Neuronal stem cell (in vitro differentiated cells): Measurements from ENCODE around the gene EPB41L4B.

ENCODE experiments used
- DNase-seq: peaks from one replicate; pipeline ENCODE4 v3.0.0-alpha.2; 2013; ENCODE audit warnings: low spot score
- H2AFZ ChIP-seq: one replicate; pipeline ENCODE4 v1.6.1; 2013; ENCODE audit warnings: mild to moderate bottlenecking, low read length, inconsistent platforms
- H2AK5ac ChIP-seq: 2 replicates; pipeline ENCODE4 v1.6.1; 2013; ENCODE audit warnings: low read depth, mild to moderate bottlenecking, inconsistent platforms, low read length, moderate library complexity, mixed read lengths
- H2BK120ac ChIP-seq: 2 replicates; pipeline ENCODE4 v1.6.1; 2013; ENCODE audit warnings: low read depth, mild to moderate bottlenecking, inconsistent platforms, low read length, moderate library complexity, mixed read lengths
- H2BK12ac ChIP-seq: one replicate; pipeline ENCODE4 v1.6.1; 2013; ENCODE audit warnings: low read length, inconsistent platforms
- H2BK15ac ChIP-seq: 2 replicates; pipeline ENCODE4 v1.6.1; 2013; ENCODE audit warnings: mild to moderate bottlenecking, low read length, inconsistent platforms, mixed read lengths
- H2BK5ac ChIP-seq: one replicate; pipeline ENCODE4 v1.6.1; 2013; ENCODE audit warnings: inconsistent platforms, mild to moderate bottlenecking, low read length, moderate library complexity
- H3K14ac ChIP-seq: one replicate; pipeline ENCODE4 v1.6.1; 2013; ENCODE audit warnings: low read length, inconsistent platforms
- H3K18ac ChIP-seq: 2 replicates; pipeline ENCODE4 v1.6.1; 2013; ENCODE audit warnings: low read length, inconsistent platforms
- H3K23ac ChIP-seq: 2 replicates; pipeline ENCODE4 v1.6.1; 2013; ENCODE audit warnings: low read depth, mild to moderate bottlenecking, mixed read lengths, low read length, inconsistent platforms; ENCODE audit not compliant: poor library complexity
- H3K27ac ChIP-seq: replicated peaks from 3 replicates; pipeline ENCODE4 v1.5.1; 2013; ENCODE audit warnings: low read length, inconsistent platforms
- H3K27me3 ChIP-seq, 3 experiments: 2 replicates each; pipeline ENCODE4 v1.6.1; 2013; ENCODE audit warnings: low read length in 3 of 3, mild to moderate bottlenecking in 2 of 3, inconsistent platforms in 1 of 3, low read depth in 1 of 3, mixed read lengths in 1 of 3, moderate library complexity in 1 of 3; ENCODE audit not compliant: control insufficient read depth in 3 of 3, insufficient read depth in 3 of 3
- H3K36me3 ChIP-seq, 2 donors: replicated peaks in 1 of 2; 2 replicates each; pipeline ENCODE4 v1.6.1; 2013; ENCODE audit warnings: low read length in 2 of 2; ENCODE audit not compliant: control insufficient read depth in 2 of 2, insufficient read depth in 2 of 2
- H3K4ac ChIP-seq: 2 replicates; pipeline ENCODE4 v1.6.1; 2013; ENCODE audit warnings: inconsistent platforms, mild to moderate bottlenecking, low read length, moderate library complexity
- H3K4me1 ChIP-seq, 2 donors: 1 replicate in 1 of 2; 2 replicates in 1 of 2; pipeline ENCODE4 v1.6.1; 2013; ENCODE audit warnings: low read length in 2 of 2, low read depth in 1 of 2; ENCODE audit not compliant: control insufficient read depth in 2 of 2, insufficient read depth in 1 of 2
- H3K4me2 ChIP-seq: one replicate; pipeline ENCODE4 v1.6.1; 2013; ENCODE audit warnings: mild to moderate bottlenecking, low read length, inconsistent platforms; ENCODE audit not compliant: insufficient read depth, poor library complexity, severe bottlenecking
- H3K4me3 ChIP-seq, 2 donors: 2 replicates each; pipeline ENCODE4 v1.5.1; 2013; ENCODE audit warnings: low read length in 2 of 2, mild to moderate bottlenecking in 2 of 2, inconsistent platforms in 1 of 2, moderate library complexity in 1 of 2
- H3K79me1 ChIP-seq: one replicate; pipeline ENCODE4 v1.6.1; 2013; ENCODE audit warnings: low read depth, mild to moderate bottlenecking, inconsistent platforms, low read length, moderate library complexity
- H3K9ac ChIP-seq: one replicate; pipeline ENCODE4 v1.6.1; 2013; ENCODE audit warnings: mild to moderate bottlenecking, low read depth, low read length, inconsistent platforms; ENCODE audit not compliant: poor library complexity
- H3K9me3 ChIP-seq, 2 donors: replicated peaks in 1 of 2; 2 replicates each; pipeline versions ENCODE3 to v1.6.1; 2013; ENCODE audit warnings: low read length in 2 of 2, mild to moderate bottlenecking in 2 of 2, inconsistent platforms in 1 of 2, low read depth in 1 of 2, mixed read lengths in 1 of 2, moderate library complexity in 1 of 2; ENCODE audit not compliant: control insufficient read depth in 2 of 2, insufficient read depth in 1 of 2
- H4K8ac ChIP-seq: one replicate; pipeline ENCODE4 v1.6.1; 2013; ENCODE audit warnings: low read depth, mild to moderate bottlenecking, inconsistent platforms, low read length, moderate library complexity
- H4K91ac ChIP-seq: one replicate; pipeline ENCODE4 v1.6.1; 2013; ENCODE audit warnings: low read length, low read depth, mild to moderate bottlenecking, inconsistent platforms; ENCODE audit not compliant: poor library complexity
- WGBS, 2 donors: extraction: QIAGEN DNeasy Blood & Tissue Kit; methylation state at CpG; one replicate each; pipeline ENCODE4 v1.1.7; 2013; ENCODE audit warnings: missing lambda C conversion rate in 2 of 2, mixed read lengths in 1 of 2; ENCODE audit not compliant: insufficient read length in 2 of 2, insufficient replicate concordance in 1 of 2; ENCODE audit errors: extremely low coverage in 2 of 2; 5-methylcytosine and 5-hydroxymethylcytosine counted together

The EPB41L4B gene

DNA sequence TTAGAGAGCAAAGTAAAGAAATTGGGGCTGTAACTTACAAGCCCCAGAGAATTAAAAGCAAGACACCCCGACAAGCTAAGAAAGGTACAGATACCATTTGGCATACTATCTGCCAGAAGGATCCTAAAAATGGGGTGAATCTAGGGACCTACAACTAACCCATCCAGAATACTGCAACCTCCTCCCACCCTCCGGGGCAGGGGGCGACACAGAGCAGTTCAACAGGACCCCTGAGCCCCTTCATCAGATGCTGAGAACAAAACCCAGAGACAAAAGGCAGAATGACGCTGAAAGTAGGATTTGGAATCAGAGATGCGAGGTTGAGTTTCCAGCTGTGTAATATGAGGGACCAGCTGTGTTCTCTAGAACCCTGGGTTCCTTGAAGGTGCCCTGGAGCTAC is 71.2 kb downstream of the EPB41L4B start:
- Histone ChIP-seq H4K91ac (no peak overlapping the region), H4K8ac (no peak overlapping the region), H2BK12ac (no peak overlapping the region), H2AK5ac (no peak overlapping the region), H3K9me3 (no peaks in the 10 kb centered on the region), H3K23ac (no peak overlapping the region), H3K4me1 (peaks cover 0 to 2% of the 10 kb centered on the region in 2 donors), H2BK120ac (no peak overlapping the region), H3K4me3 (no peak overlapping the region), H2BK15ac (no peak overlapping the region), H3K36me3 (no peaks in the 10 kb centered on the region), H3K27me3 (no peaks in the 10 kb centered on the region), H2AFZ (no peak overlapping the region), H3K18ac (no peak overlapping the region), H3K4me2 (no peak overlapping the region), H3K14ac (no peak overlapping the region), H3K4ac (no peak overlapping the region), H3K79me1 (no peaks in the 10 kb centered on the region), H3K9ac (no peak overlapping the region), H2BK5ac (no peak overlapping the region), H3K27ac (no peak overlapping the region)
- DNase-seq: peak; percentile 20
- no CpG with 5 or more reads among the region's 5 CpGs for WGBS, 2 donors

DNA sequence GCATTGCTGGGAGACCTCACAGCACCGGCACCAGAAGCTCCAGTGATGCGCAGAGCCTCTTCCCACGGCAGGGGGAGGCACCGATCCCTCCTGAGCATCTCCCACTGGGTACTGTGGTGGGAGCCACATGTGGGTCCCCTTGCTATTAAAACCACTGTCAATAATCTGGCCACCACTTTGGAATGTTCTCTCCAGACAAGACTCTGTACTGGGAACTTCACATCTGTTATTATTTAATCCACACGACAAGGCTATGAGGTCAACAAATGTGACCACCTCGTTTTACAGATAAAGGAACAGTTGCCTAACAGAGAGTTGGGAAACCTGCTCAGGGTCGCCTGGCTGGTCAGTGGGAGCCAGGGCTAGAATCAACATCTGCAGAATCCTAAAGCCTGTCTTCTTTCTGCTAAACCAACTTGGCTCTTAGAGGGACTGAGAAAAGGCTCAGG is 72.7 kb downstream of the EPB41L4B start:
- Histone ChIP-seq H3K27me3 (no peaks in the 10 kb centered on the region), H3K79me1 (no peaks in the 10 kb centered on the region), H3K9ac (no peak overlapping the region), H3K14ac (no peak overlapping the region), H2BK120ac (no peak overlapping the region), H3K4me2 (no peak overlapping the region), H3K36me3 (no peaks in the 10 kb centered on the region), H4K91ac (no peak overlapping the region), H3K23ac (no peak overlapping the region), H3K4ac (no peak overlapping the region), H3K27ac (no peak overlapping the region), H2BK12ac (no peak overlapping the region), H3K18ac (no peak overlapping the region), H2BK5ac (no peak overlapping the region), H4K8ac (no peak overlapping the region), H3K4me3 (no peak overlapping the region), H3K4me1 (peaks cover 0 to 5% of the 10 kb centered on the region in 2 donors), H3K9me3 (no peaks in the 10 kb centered on the region), H2BK15ac (no peak overlapping the region), H2AFZ (no peak overlapping the region), H2AK5ac (no peak overlapping the region)
- no peak for DNase-seq
- WGBS, 2 donors: no CpG with 5 or more reads among the region's 7 CpGs

DNA sequence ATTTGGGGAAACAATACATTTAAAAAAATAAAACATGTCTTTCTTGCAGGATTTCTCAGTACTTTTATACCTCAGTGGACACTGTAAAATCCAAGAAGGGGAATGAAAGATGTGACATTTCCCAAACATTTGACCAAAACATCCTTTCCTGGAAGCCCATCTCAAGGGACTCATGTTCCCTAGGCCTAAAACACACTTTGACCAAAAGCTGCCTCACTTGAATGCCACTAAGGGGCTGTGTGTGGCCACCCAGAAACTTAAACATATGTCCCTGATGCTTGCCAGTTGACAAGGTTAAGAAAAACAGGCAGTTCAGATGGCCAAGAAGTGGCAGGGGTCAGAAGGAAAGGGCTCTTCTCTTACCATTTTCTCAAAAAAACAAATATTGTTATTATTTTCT is 73.6 kb downstream of the EPB41L4B start:
- Histone ChIP-seq H3K27ac (no peak overlapping the region), H3K4ac (no peak overlapping the region), H2AK5ac (no peak overlapping the region), H3K23ac (no peak overlapping the region), H3K9me3 (no peaks in the 10 kb centered on the region), H2BK15ac (no peak overlapping the region), H3K4me1 (peaks cover 0 to 5% of the 10 kb centered on the region in 2 donors), H3K18ac (no peak overlapping the region), H3K9ac (no peak overlapping the region), H4K91ac (no peak overlapping the region), H2BK5ac (no peak overlapping the region), H3K4me3 (no peak overlapping the region), H2BK120ac (no peak overlapping the region), H3K36me3 (no peaks in the 10 kb centered on the region), H3K79me1 (no peaks in the 10 kb centered on the region), H3K14ac (no peak overlapping the region), H4K8ac (no peak overlapping the region), H3K4me2 (no peak overlapping the region), H2BK12ac (no peak overlapping the region), H2AFZ (no peak overlapping the region), H3K27me3 (no peaks in the 10 kb centered on the region)
- no peak for DNase-seq

DNA sequence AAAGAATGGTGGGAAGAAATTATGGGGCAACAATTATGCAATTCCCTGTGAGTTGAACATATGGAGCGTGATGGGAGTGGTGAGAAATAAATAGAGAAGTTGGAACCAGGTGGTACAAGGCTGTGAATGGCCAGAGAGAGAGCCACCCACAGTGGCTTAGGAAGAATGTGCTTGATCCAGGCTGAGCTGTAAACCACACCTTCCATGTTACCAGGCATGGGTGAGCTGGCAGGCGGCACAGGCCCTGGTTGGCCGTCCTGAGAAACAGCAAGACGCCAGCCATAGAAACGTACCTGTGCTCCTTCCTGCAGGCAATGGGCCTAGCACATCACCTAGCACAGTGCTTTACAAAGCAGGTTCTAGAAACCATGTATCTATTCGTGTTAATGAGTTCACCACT is 74.3 kb downstream of the EPB41L4B start:
- Histone ChIP-seq H3K36me3 (no peaks in the 10 kb centered on the region), H4K8ac (no peak overlapping the region), H2BK120ac (no peak overlapping the region)

More for the DNA sequence above, 74.3 kb downstream of the EPB41L4B start:
- no peak overlapping the region for H2BK5ac ChIP-seq
- H3K23ac ChIP-seq: no peak overlapping the region
- H4K91ac ChIP-seq: no peak overlapping the region
- no peak overlapping the region for H3K9ac ChIP-seq
- no peak overlapping the region for H3K4me3 ChIP-seq
- no peak overlapping the region for H3K4ac ChIP-seq
- H3K4me1 ChIP-seq: peaks cover 0 to 5% of the 10 kb centered on the region in 2 donors
- no peak overlapping the region for H3K18ac ChIP-seq
- no peak overlapping the region for H2AFZ ChIP-seq
- H3K9me3 ChIP-seq: no peaks in the 10 kb centered on the region
- no peak overlapping the region for H3K4me2 ChIP-seq
- DNase-seq: no peak
- H2AK5ac ChIP-seq: no peak overlapping the region
- no peak overlapping the region for H3K27ac ChIP-seq
- H3K14ac ChIP-seq: no peak overlapping the region
- no peak overlapping the region for H2BK12ac ChIP-seq
- H2BK15ac ChIP-seq: no peak overlapping the region
- no peaks in the 10 kb centered on the region for H3K27me3 ChIP-seq
- no peaks in the 10 kb centered on the region for H3K79me1 ChIP-seq
- WGBS, 2 donors: no CpG with 5 or more reads among the region's 6 CpGs
